Osteocyte (in vitro differentiated cells): ENCODE results near the gene NME8. TPM values are rescaled to one million over a fixed set of nuclear protein-coding genes. Genes with fewer than 3 reads are reported as not detected.

Experiments
- DNase-seq: peaks from one replicate; pipeline ENCODE4 v3.0.0; 2021; ENCODE audit warnings: mixed read lengths; ENCODE audit not compliant: unreplicated experiment; ENCODE audit errors: extremely low spot score
- H3K27ac Mint-ChIP-seq: one replicate; pipeline ENCODE4 v1.8.0; 2021; ENCODE audit warnings: mild to moderate bottlenecking, mixed read lengths; ENCODE audit not compliant: unreplicated experiment
- H3K27me3 Mint-ChIP-seq: one replicate; pipeline ENCODE4 v1.8.0; 2021; ENCODE audit warnings: mixed read lengths; ENCODE audit not compliant: unreplicated experiment
- H3K36me3 Mint-ChIP-seq: one replicate; pipeline ENCODE4 v1.8.0; 2021; ENCODE audit warnings: mixed read lengths; ENCODE audit not compliant: unreplicated experiment
- H3K4me1 Mint-ChIP-seq: one replicate; pipeline ENCODE4 v1.8.0; 2021; ENCODE audit warnings: mixed read lengths; ENCODE audit not compliant: unreplicated experiment
- H3K4me3 Mint-ChIP-seq: one replicate; pipeline ENCODE4 v1.8.0; 2021; ENCODE audit warnings: mild to moderate bottlenecking, moderate library complexity, mixed read lengths; ENCODE audit not compliant: unreplicated experiment
- H3K9me3 Mint-ChIP-seq: one replicate; pipeline ENCODE4 v1.8.0; 2021; ENCODE audit warnings: mixed read lengths; ENCODE audit not compliant: unreplicated experiment
- CTCF ChIP-seq: fragments of 200-600 bp; sonication (generic); IDR thresholded peaks from 2 replicates; pipeline ENCODE4 v1.5.0; 2021; ENCODE audit warnings: antibody characterized with exemption, mild to moderate bottlenecking, moderate library complexity
- total RNA-seq: library from RNA; stranded (reverse); gene quantifications from 2 replicates; pipeline ENCODE4 v1.2.1, GENCODE V29; 2021

Gene NME8
- total RNA-seq, 1 donor from 2014 or later = not detected

- no peak overlapping the region for H3K27ac Mint-ChIP-seq
- H3K4me1 Mint-ChIP-seq = peaks cover 7% of the 10 kb centered on the region
- no peak for TF ChIP-seq CTCF
- no peaks in the 10 kb centered on the region for H3K9me3 Mint-ChIP-seq
- DNase-seq = no peak
- H3K27me3 Mint-ChIP-seq = peaks cover 33% of the 10 kb centered on the region
- no peak overlapping the region for H3K4me3 Mint-ChIP-seq
- H3K36me3 Mint-ChIP-seq = no peaks in the 10 kb centered on the region
Measured at GRCh38 chr7:37899712-37900247, 51.4 kb downstream of the NME8 start.

- H3K36me3 Mint-ChIP-seq = no peaks in the 10 kb centered on the region
- no peak for DNase-seq
- H3K4me3 Mint-ChIP-seq = no peak overlapping the region
- H3K4me1 Mint-ChIP-seq = peaks cover 7% of the 10 kb centered on the region
- peaks cover 31% of the 10 kb centered on the region for H3K27me3 Mint-ChIP-seq
- peak; percentile 70 for TF ChIP-seq CTCF
- no peaks in the 10 kb centered on the region for H3K9me3 Mint-ChIP-seq
- no peak overlapping the region for H3K27ac Mint-ChIP-seq
Measured at GRCh38 chr7:37901236-37901827, 52.9 kb downstream of the NME8 start.

GRCh38 chr7:37901890-37902524 lies 53.6 kb downstream of the NME8 start:
- DNase-seq = no peak
- Mint-ChIP-seq H3K27me3 (peaks cover 31% of the 10 kb centered on the region), H3K4me3 (no peak overlapping the region), H3K9me3 (no peaks in the 10 kb centered on the region), H3K27ac (no peak overlapping the region), H3K4me1 (peaks cover 7% of the 10 kb centered on the region), H3K36me3 (no peaks in the 10 kb centered on the region)
- TF ChIP-seq CTCF = no peak

GRCh38 chr7:37908221-37908788 lies 59.9 kb downstream of the NME8 start:
- Mint-ChIP-seq H3K27ac (peak overlapping the region; percentile 56), H3K27me3 (peaks cover 12% of the 10 kb centered on the region), H3K9me3 (no peaks in the 10 kb centered on the region), H3K4me3 (no peak overlapping the region), H3K36me3 (no peaks in the 10 kb centered on the region), H3K4me1 (peaks cover 21% of the 10 kb centered on the region)
- TF ChIP-seq CTCF = no peak
- DNase-seq = no peak

- Mint-ChIP-seq H3K4me1 (peaks cover 29% of the 10 kb centered on the region), H3K4me3 (no peak overlapping the region), H3K27me3 (peaks cover 24% of the 10 kb centered on the region), H3K27ac (no peak overlapping the region), H3K9me3 (no peaks in the 10 kb centered on the region), H3K36me3 (no peaks in the 10 kb centered on the region)
- no peak for DNase-seq
- no peak for TF ChIP-seq CTCF
Measured at GRCh38 chr7:37912756-37913155, 64.4 kb downstream of the NME8 start.
